GM18867 (cell line): ENCODE measurements around the gene NNMT.

Experiments
- ATAC-seq: cut with Tn5 transposase; IDR thresholded peaks from one replicate; pipeline ENCODE4 v1.9.1; 2021; ENCODE audit warnings: mild to moderate bottlenecking, moderate library complexity; ENCODE audit not compliant: unreplicated experiment

Gene NNMT

DNA sequence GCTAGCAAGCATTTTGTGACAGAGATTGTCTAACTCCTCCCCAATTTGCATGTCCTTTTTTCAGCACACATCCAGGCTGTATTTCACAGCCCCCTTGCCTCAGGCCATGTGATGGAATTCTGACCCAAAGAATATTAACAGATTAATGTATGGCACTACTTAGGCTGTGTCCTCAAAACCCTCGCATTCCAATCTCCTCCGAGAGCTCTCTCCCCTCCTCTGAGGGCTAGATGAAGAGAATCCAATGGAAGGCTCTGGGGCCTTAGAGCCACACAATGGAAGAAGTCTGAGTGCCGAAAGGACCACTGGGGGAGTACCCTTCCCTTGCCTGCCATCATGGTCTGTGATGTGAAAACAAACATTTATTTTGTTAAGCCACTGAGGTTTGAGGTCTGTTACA, 13.7 kb upstream of the NNMT start:
- ATAC-seq, result no peak

DNA sequence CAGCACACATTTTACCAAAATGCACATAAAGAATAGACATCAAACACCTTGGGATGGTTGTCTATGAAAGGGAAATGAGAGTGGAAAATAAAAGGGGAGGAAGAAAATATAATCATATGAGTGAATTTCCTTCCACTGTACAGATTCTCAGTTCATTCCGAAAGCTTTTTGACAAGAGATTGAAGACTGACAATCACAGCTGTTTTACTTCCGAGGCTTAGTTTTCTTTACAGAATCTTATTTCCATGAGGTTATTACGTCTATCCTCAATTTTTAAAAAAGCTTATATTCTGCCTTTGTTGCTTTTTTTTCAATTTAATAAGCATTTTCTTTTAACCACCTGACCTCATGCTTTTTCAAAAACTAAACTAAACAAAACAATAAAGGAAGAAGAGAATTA, 12.8 kb upstream of the NNMT start:
- ATAC-seq, result no peak

DNA sequence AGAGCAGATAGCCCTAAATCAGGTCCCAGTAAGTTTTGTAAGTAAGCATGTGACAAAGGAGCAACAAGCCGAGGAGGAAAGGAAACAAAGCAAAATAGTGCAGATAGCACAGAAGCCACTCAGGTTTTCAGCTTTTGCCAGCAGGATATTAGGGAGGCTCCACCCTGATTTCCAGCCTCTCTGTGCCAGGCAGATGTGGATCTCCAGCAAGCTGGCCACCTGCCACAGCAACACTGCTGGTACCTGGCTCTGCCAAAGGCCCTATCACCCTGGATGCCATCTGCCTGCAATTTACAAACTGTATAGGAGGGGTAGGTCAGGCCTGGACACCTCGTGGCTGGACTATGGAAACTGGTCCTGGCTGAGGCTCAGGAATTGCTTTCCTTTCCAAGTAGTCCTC, 12.2 kb upstream of the NNMT start:
- ATAC-seq, result no peak

DNA sequence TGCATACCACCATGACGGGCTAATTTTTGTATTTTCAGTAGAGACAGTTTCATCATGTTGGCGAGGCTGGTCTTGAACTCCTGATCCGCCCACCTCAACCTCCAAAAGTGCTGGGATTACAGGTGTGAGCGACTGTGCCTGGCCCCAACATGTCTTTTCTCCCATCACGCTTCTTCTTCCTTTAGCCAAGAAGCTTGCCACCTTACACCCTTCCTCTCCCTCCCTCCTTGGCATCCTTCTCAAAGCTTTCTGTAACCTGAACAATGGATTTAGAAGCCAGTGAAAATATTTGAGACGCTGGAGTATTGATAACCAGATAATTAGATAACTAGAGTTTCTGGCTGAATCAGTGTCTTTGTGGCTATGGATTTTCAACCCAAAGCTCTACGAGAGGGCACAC, 11.3 kb upstream of the NNMT start:
- ATAC-seq, result no peak

DNA sequence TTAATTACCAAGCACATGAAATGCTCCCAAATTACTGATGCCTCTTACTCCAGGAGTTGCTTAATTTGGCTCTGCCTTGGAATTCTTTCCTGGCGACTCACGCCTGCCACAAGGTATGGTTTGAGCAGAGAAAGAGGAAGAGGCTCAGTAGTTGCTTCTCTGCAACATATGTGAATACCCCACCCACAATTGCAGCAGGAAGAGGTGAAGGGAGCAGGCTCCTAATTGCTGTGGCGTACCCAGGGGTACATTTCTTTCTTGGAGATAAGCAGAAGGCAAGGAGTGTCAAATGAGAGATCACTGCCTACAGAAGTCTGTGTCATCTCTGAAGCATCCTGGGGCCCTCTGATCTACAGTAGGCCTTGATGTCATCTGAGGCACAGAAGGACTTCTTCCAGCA, 10.6 kb upstream of the NNMT start:
- ATAC-seq, result no peak

- ATAC-seq, result no peak
These were observed 10.0 kb upstream of the NNMT start for GRCh38 chr11:114286229-114286628.

DNA sequence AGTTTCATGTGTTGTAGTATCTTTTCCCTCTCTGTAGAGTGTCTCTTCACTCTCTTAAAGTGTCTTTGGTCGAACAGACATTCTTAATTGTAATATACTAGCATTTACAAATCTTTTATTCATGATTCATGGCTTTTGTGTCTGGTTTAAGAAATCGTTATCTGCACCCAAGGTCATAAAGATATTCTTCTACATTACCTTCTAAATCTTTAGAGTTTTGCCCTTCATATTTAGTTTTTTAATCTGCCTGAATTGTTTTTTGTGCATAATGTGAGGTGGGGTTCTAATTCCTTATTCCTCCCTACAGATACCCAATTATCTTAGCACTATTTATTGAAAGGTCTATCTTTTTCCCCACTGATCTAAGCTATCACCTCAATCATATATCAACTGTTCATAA, 9.0 kb upstream of the NNMT start:
- no peak for ATAC-seq

GRCh38 chr11:114288136-114288535, 8.1 kb upstream of the NNMT start:
- ATAC-seq, result no peak

DNA sequence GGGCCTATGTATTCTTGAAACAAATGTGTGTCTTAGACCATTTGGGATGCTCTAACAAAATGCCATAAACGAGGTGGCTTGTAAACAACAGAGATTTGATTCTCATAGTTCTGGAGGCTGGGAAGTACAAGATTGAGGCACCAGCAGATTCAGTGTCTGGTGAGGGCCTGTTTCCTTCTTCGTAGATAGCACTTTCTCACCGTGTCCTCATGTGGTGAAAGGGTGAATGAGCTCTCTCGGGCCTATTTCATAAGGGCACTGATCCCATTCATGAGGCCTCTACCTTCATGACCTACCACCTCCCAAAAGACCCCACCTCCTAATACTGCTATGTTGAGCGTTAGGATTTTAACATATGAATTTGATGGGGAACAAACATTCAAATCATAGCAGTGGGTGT, 6.4 kb upstream of the NNMT start:
- no peak for ATAC-seq

GRCh38 chr11:114290503-114291235, 5.5 kb upstream of the NNMT start:
- no peak for ATAC-seq

DNA sequence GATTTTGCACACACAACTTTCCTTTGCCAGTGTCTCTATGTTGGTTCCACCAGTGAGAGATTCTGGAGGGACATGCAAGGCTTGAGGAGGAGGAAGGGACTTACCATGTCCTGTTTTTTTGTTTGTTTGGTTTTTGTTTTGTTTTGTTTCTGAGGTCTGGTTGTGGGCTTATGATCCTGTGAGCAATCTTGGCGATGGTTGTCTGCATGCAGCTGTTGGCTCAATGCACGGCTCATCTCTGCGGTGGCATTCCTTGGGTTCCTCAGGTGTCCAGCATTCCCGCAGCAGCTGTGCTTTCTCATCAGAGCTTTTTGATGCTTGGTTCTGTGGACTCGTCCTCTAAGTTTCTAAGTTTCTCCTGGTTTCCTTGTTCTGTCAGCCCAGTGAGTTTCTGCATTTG, 4.8 kb upstream of the NNMT start:
- no peak for ATAC-seq

- ATAC-seq, result no peak
These were observed 4.1 kb upstream of the NNMT start for GRCh38 chr11:114291842-114292680.

- no peak for ATAC-seq
These were observed 2.9 kb upstream of the NNMT start for GRCh38 chr11:114293201-114293711.

- ATAC-seq, result no peak
These were observed 590 bp downstream of the NNMT start for GRCh38 chr11:114296605-114297372.

GRCh38 chr11:114297806-114298709, 1.9 kb downstream of the NNMT start:
- ATAC-seq, result no peak

DNA sequence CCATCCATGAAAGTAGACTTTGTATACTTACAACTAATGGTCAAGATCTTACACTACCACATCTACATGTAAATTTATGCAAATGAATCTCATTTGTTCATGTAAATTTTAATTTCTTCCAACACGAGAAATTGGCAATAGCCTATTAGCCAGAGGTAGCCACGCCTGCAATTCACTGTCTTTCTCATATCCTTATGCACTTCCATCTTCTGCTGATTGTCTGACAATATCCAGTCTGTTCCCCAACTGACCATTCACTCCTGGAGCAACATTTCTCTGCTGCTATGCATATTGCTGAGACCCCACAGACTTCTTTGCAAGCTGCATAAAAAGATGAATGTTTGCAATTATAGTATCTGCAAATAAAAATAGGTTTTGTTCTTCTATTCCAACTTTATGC, 2.5 kb downstream of the NNMT start:
- ATAC-seq, result no peak

DNA sequence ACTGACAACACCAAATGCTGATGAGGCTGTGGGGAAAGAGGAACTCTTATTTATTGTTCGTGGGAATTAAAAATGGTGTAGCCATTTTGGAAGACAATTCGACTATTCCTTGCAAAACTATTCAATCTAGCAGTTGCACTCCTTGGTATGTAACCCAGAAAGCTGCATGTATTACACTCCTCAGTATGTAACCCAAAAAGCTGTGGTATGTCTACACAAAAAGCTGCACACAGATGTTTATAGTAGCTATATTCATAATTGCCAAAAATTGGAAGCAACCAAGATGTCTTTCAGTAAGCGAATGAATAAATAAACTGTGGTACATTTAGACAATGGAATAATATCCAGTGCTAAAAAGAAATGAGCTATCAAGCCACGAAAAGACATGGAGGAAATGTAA, 4.9 kb downstream of the NNMT start:
- ATAC-seq, result no peak

DNA sequence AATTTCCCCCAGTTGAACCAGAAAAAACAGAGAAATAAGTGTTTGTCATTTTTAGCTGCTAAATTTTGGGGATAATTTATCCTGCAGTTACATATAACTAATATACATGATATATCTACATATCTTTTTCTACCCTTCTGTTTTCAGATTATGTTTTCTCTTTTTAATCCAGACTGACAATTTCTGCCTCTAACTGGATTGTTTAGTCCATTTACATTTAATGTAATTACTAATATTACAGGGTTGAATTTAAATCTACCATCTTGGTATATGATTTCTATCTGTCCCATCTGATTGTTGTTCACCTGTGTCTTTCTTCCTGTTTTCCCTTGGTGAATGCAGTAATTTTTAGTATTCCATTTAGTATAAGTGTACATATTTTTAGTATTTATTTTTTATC, 5.7 kb downstream of the NNMT start:
- ATAC-seq, result no peak

DNA sequence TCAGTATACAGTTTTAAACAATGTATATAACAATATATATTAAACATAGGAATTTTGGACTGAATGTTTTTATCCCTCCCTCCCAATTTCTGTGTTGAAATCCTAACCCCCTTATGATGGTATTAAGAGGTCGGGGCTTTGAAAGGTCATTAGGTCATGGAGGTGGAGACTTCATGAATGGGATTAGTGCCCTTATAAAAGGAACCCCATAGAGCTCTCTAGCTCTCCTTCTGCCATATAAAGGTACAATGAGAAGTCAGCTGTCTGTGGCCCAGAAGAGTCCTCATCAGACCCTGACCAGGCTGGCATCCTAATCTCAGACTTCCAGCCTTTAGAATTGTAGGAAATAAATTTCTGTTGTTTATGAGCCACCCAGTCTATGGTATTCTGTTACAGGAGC, 6.5 kb downstream of the NNMT start:
- ATAC-seq, result no peak

GRCh38 chr11:114304065-114304464, 7.9 kb downstream of the NNMT start:
- no peak for ATAC-seq
